ENCODE data around the gene ESPL1.

GRCh38 chr12:53332744-53333143 lies 64.6 kb downstream of the ESPL1 start:
- TF ChIP-seq, protein P1, sequence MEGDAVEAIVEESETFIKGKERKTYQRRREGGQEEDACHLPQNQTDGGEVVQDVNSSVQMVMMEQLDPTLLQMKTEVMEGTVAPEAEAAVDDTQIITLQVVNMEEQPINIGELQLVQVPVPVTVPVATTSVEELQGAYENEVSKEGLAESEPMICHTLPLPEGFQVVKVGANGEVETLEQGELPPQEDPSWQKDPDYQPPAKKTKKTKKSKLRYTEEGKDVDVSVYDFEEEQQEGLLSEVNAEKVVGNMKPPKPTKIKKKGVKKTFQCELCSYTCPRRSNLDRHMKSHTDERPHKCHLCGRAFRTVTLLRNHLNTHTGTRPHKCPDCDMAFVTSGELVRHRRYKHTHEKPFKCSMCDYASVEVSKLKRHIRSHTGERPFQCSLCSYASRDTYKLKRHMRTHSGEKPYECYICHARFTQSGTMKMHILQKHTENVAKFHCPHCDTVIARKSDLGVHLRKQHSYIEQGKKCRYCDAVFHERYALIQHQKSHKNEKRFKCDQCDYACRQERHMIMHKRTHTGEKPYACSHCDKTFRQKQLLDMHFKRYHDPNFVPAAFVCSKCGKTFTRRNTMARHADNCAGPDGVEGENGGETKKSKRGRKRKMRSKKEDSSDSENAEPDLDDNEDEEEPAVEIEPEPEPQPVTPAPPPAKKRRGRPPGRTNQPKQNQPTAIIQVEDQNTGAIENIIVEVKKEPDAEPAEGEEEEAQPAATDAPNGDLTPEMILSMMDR (IDR thresholded peaks at IDR 0.05), result no peak
- TF ChIP-seq POLR2A (IDR thresholded peaks at IDR 0.05; ENCODE audit: low read length), result no peak
